IPS DF 19.7 (cell line): ENCODE results near the gene C14orf119.

Experiments
- DNase-seq: peaks from one replicate; pipeline ENCODE4 v3.0.0-alpha.2; 2013; ENCODE audit warnings: low read depth, low spot score

The C14orf119 gene

GRCh38 chr14:23109769-23110168 is 14.5 kb downstream of the C14orf119 start:
- DNase-seq = no peak

GRCh38 chr14:23110579-23111365 is 15.5 kb downstream of the C14orf119 start:
- DNase-seq = no peak

GRCh38 chr14:23112359-23113178 is 17.3 kb downstream of the C14orf119 start:
- no peak for DNase-seq

- no peak for DNase-seq
Observed at GRCh38 chr14:23113431-23114119, 18.3 kb downstream of the C14orf119 start.

GRCh38 chr14:23114120-23114458 is 18.8 kb downstream of the C14orf119 start:
- DNase-seq = no peak

- DNase-seq = no peak
Observed at GRCh38 chr14:23114669-23115038, 19.3 kb downstream of the C14orf119 start.

- no peak for DNase-seq
Observed at GRCh38 chr14:23115039-23115731, 19.9 kb downstream of the C14orf119 start.

GRCh38 chr14:23115918-23116317 is 20.6 kb downstream of the C14orf119 start:
- no peak for DNase-seq

- no peak for DNase-seq
Observed at GRCh38 chr14:23117371-23118020, 22.2 kb downstream of the C14orf119 start.

GRCh38 chr14:23118506-23119362 is 23.4 kb downstream of the C14orf119 start, which contains the start of gene CEBPE:
TSS of gene CEBPE (minus strand) at chr14:23119255. CDS start at chr14:23119091, 164 bp downstream.
- no peak for DNase-seq

- DNase-seq = no peak
Observed at GRCh38 chr14:23119363-23120327, 24.3 kb downstream of the C14orf119 start.

GRCh38 chr14:23120541-23121251 is 25.4 kb downstream of the C14orf119 start:
- DNase-seq = peak; percentile 60

- no peak for DNase-seq
Observed at GRCh38 chr14:23121361-23121771, 26.1 kb downstream of the C14orf119 start.

GRCh38 chr14:23122086-23122485 is 26.8 kb downstream of the C14orf119 start:
- no peak for DNase-seq

GRCh38 chr14:23123419-23123818 is 28.1 kb downstream of the C14orf119 start:
- no peak for DNase-seq

- no peak for DNase-seq
Observed at GRCh38 chr14:23124337-23124954, 29.1 kb downstream of the C14orf119 start.

GRCh38 chr14:23125011-23125410 is 29.7 kb downstream of the C14orf119 start:
- no peak for DNase-seq
